GM19099 (cell line): ENCODE measurements around the gene B3GLCT.

Experiments
- POLR2A ChIP-seq: IDR thresholded peaks from 3 replicates; pipeline ENCODE4 v1.6.1; 2011; ENCODE audit warnings: low read depth; ENCODE audit not compliant: insufficient read length; ENCODE audit errors: extremely low read depth

B3GLCT gene

GRCh38 chr13:31334547-31334946 lies 134.8 kb downstream of the B3GLCT start:
- TF ChIP-seq POLR2A, result no peak

- TF ChIP-seq POLR2A, result no peak
Measured at GRCh38 chr13:31334994-31335557, 135.3 kb downstream of the B3GLCT start.

GRCh38 chr13:31346891-31347290 lies 147.1 kb downstream of the B3GLCT start:
- no peak for TF ChIP-seq POLR2A

- no peak for TF ChIP-seq POLR2A
Measured at GRCh38 chr13:31349156-31349555, 149.4 kb downstream of the B3GLCT start.

- TF ChIP-seq POLR2A, result no peak
Measured at GRCh38 chr13:31350560-31350959, 150.8 kb downstream of the B3GLCT start.

- no peak for TF ChIP-seq POLR2A
Measured at GRCh38 chr13:31351376-31351775, 151.6 kb downstream of the B3GLCT start.

- TF ChIP-seq POLR2A, result no peak
Measured at GRCh38 chr13:31352467-31352866, 152.7 kb downstream of the B3GLCT start.

GRCh38 chr13:31355001-31355400 lies 155.2 kb downstream of the B3GLCT start:
- TF ChIP-seq POLR2A, result no peak

- TF ChIP-seq POLR2A, result no peak
Measured at GRCh38 chr13:31356991-31357390, 157.2 kb downstream of the B3GLCT start.

- TF ChIP-seq POLR2A, result no peak
Measured at GRCh38 chr13:31357581-31357980, 157.8 kb downstream of the B3GLCT start.

- no peak for TF ChIP-seq POLR2A
Measured at GRCh38 chr13:31361673-31362072, 161.9 kb downstream of the B3GLCT start.

- no peak for TF ChIP-seq POLR2A
Measured at GRCh38 chr13:31365630-31366029, 165.9 kb downstream of the B3GLCT start.

GRCh38 chr13:31367410-31367809 lies 167.6 kb downstream of the B3GLCT start:
- no peak for TF ChIP-seq POLR2A

- no peak for TF ChIP-seq POLR2A
Measured at GRCh38 chr13:31369213-31369612, 169.4 kb downstream of the B3GLCT start.

- TF ChIP-seq POLR2A, result no peak
Measured at GRCh38 chr13:31372454-31372853, 172.7 kb downstream of the B3GLCT start.

GRCh38 chr13:31374682-31375081 lies 174.9 kb downstream of the B3GLCT start:
- TF ChIP-seq POLR2A, result no peak

GRCh38 chr13:31377946-31378345 lies 178.2 kb downstream of the B3GLCT start:
- TF ChIP-seq POLR2A, result no peak
